HG02973 (cell line): ENCODE results near the gene OR1I1.

Source experiments
- ATAC-seq: cut with Tn5 transposase; IDR thresholded peaks from one replicate; pipeline ENCODE4 v1.9.1; 2021; ENCODE audit warnings: moderate library complexity; ENCODE audit not compliant: unreplicated experiment

OR1I1 gene

GRCh38 chr19:15116856-15117255, 34.8 kb downstream of the OR1I1 start:
- no peak for ATAC-seq

- no peak for ATAC-seq
Observed at GRCh38 chr19:15118248-15118647, 36.2 kb downstream of the OR1I1 start.

GRCh38 chr19:15118789-15119494, 36.9 kb downstream of the OR1I1 start:
- ATAC-seq: no peak

GRCh38 chr19:15120135-15121026, 38.4 kb downstream of the OR1I1 start:
- no peak for ATAC-seq

GRCh38 chr19:15122331-15123030, 40.5 kb downstream of the OR1I1 start:
- ATAC-seq: no peak

GRCh38 chr19:15123031-15123890, 41.2 kb downstream of the OR1I1 start:
- no peak for ATAC-seq

- no peak for ATAC-seq
Observed at GRCh38 chr19:15123900-15124299, 41.9 kb downstream of the OR1I1 start.

GRCh38 chr19:15124572-15125231, 42.7 kb downstream of the OR1I1 start:
- no peak for ATAC-seq

- ATAC-seq: peak; percentile 79
Observed at GRCh38 chr19:15125232-15126067, 43.4 kb downstream of the OR1I1 start.

GRCh38 chr19:15126131-15126910, 44.3 kb downstream of the OR1I1 start:
- no peak for ATAC-seq

- ATAC-seq: no peak
Observed at GRCh38 chr19:15128162-15128770, 46.3 kb downstream of the OR1I1 start.

- ATAC-seq: no peak
Observed at GRCh38 chr19:15129856-15130585, 48.0 kb downstream of the OR1I1 start.

- ATAC-seq: no peak
Observed at GRCh38 chr19:15136234-15136954, 54.4 kb downstream of the OR1I1 start.

- no peak for ATAC-seq
Observed at GRCh38 chr19:15137777-15138176, 55.8 kb downstream of the OR1I1 start.

- no peak for ATAC-seq
Observed at GRCh38 chr19:15138427-15138826, 56.4 kb downstream of the OR1I1 start.

- ATAC-seq: no peak
Observed at GRCh38 chr19:15141143-15141542, 59.1 kb downstream of the OR1I1 start.

- ATAC-seq: no peak
Observed at GRCh38 chr19:15142313-15142712, 60.3 kb downstream of the OR1I1 start.
